WTC11 (cell line): ENCODE results near the gene PBX4. TPM values are rescaled to one million over a fixed set of nuclear protein-coding genes. Genes with fewer than 3 reads are reported as not detected.

ENCODE experiments used
- ATAC-seq: fragments of 200-7000 bp; cut with Tn5 transposase; 2 replicates; pipeline ENCODE4 v1.10.0; 2021; ENCODE audit warnings: mild to moderate bottlenecking, moderate library complexity
- CTCF ChIA-PET: fragments of 300-600 bp; sonication (Branson Sonifier 250); formaldehyde crosslinking; loops from one replicate; lab custom pipeline; 2021; ENCODE audit warnings: antibody characterized with exemption; lab: Charles Lee
- POLR2A ChIA-PET: fragments of 350-600 bp; sonication (Branson Sonifier 250); formaldehyde crosslinking; loops from one replicate; lab custom pipeline; 2021; ENCODE audit warnings: antibody characterized with exemption; lab: Charles Lee
- DNase-seq: peaks from one replicate; pipeline ENCODE4 v3.0.0; 2021; ENCODE audit warnings: low spot score
- H3K27ac Mint-ChIP-seq: 2 replicates; pipeline ENCODE4 v1.8.0; 2021; ENCODE audit warnings: mixed read lengths
- H3K27me3 Mint-ChIP-seq: 2 replicates; pipeline ENCODE4 v1.8.0; 2021; ENCODE audit warnings: low read depth, mild to moderate bottlenecking, moderate library complexity, mixed read lengths
- H3K36me3 Mint-ChIP-seq: 2 replicates; pipeline ENCODE4 v1.8.0; 2021; ENCODE audit warnings: mixed read lengths
- H3K4me1 Mint-ChIP-seq: 2 replicates; pipeline ENCODE4 v1.8.0; 2022; ENCODE audit warnings: mixed read lengths
- H3K4me3 Mint-ChIP-seq: 2 replicates; pipeline ENCODE4 v1.8.0; 2021; ENCODE audit warnings: mild to moderate bottlenecking, moderate library complexity, mixed read lengths
- H3K9me3 Mint-ChIP-seq: 2 replicates; pipeline ENCODE4 v1.8.0; 2021; ENCODE audit warnings: mixed read lengths
- EMX1 ChIP-seq: fragments of 250-450 bp; sonication (Bioruptor Pico); IDR thresholded peaks from 2 replicates; pipeline ENCODE4 v1.8.0; 2021; ENCODE audit warnings: mild to moderate bottlenecking
- ETV6 ChIP-seq: sonication (generic); formaldehyde crosslinking; IDR thresholded peaks from 2 replicates; pipeline ENCODE4 v1.8.1; 2022; ENCODE audit warnings: mild to moderate bottlenecking, missing genetic modification reagents
- MYBL2 ChIP-seq: sonication (generic); formaldehyde crosslinking; IDR thresholded peaks from 2 replicates; pipeline ENCODE4 v1.8.1; 2023; ENCODE audit warnings: mild to moderate bottlenecking, moderate library complexity, missing genetic modification reagents
- NR1H2 ChIP-seq: sonication (generic); formaldehyde crosslinking; IDR thresholded peaks from 2 replicates; pipeline ENCODE4 v1.9.0; 2021; ENCODE audit warnings: mild to moderate bottlenecking, moderate library complexity, missing genetic modification reagents
- OVOL2 ChIP-seq: fragments of 250-450 bp; sonication (Bioruptor Pico); IDR thresholded peaks from 2 replicates; pipeline ENCODE4 v1.9.0; 2021; ENCODE audit warnings: mild to moderate bottlenecking, borderline replicate concordance
- PRRX2 ChIP-seq: fragments of 250-450 bp; sonication (Bioruptor Pico); IDR thresholded peaks from 2 replicates; pipeline ENCODE4 v1.8.0; 2021; ENCODE audit warnings: mild to moderate bottlenecking
- RORB ChIP-seq: fragments of 250-450 bp; sonication (Bioruptor Pico); IDR thresholded peaks from 2 replicates; pipeline ENCODE4 v1.9.0; 2021; ENCODE audit warnings: mild to moderate bottlenecking
- TCF7 ChIP-seq: sonication (generic); formaldehyde crosslinking; IDR thresholded peaks from 2 replicates; pipeline ENCODE4 v1.8.0; 2022; ENCODE audit warnings: mild to moderate bottlenecking, low read depth, missing genetic modification reagents, moderate library complexity
- ZNF138 ChIP-seq: sonication (generic); formaldehyde crosslinking; conservative IDR thresholded peaks from 2 replicates; pipeline ENCODE4 v1.8.1; 2022; ENCODE audit warnings: mild to moderate bottlenecking, moderate library complexity, missing genetic modification reagents
- ZNF317 ChIP-seq: sonication (generic); formaldehyde crosslinking; IDR thresholded peaks from 2 replicates; pipeline ENCODE4 v1.8.1; 2023; ENCODE audit warnings: low read depth, mild to moderate bottlenecking, moderate library complexity, missing genetic modification reagents, borderline replicate concordance
- total RNA-seq: library from RNA; stranded (reverse); gene quantifications from 3 replicates; pipeline ENCODE4 v1.2.3, GENCODE V29; 2021
- TF ChIP-seq, protein P1 (sequence below): sonication (generic); formaldehyde crosslinking; IDR thresholded peaks from 2 replicates; pipeline ENCODE4 v1.8.0; 2023; ENCODE audit warnings: missing genetic modification reagents, mild to moderate bottlenecking, borderline replicate concordance
- TF ChIP-seq, protein P2 (sequence below): sonication (generic); formaldehyde crosslinking; IDR thresholded peaks from 2 replicates; pipeline ENCODE4 v1.8.1; 2023; ENCODE audit warnings: mild to moderate bottlenecking, moderate library complexity, missing genetic modification reagents
- TF ChIP-seq, protein P3 (sequence below): sonication (generic); formaldehyde crosslinking; conservative IDR thresholded peaks from 2 replicates; pipeline ENCODE4 v1.8.1; 2023; ENCODE audit warnings: mild to moderate bottlenecking, low read depth, missing genetic modification reagents, moderate library complexity
- TF ChIP-seq, protein P4 (sequence below): fragments of 250-450 bp; sonication (Bioruptor Pico); IDR thresholded peaks from 2 replicates; pipeline ENCODE4 v1.9.0; 2021; ENCODE audit warnings: mild to moderate bottlenecking, borderline replicate concordance
- TF ChIP-seq, protein P5 (sequence below): fragments of 250-450 bp; sonication (Bioruptor Pico); IDR thresholded peaks from 2 replicates; pipeline ENCODE4 v2.1.2; 2022; ENCODE audit warnings: mild to moderate bottlenecking, moderate library complexity
- TF ChIP-seq, protein P6 (sequence below): sonication (generic); formaldehyde crosslinking; IDR thresholded peaks from 2 replicates; pipeline ENCODE4 v1.8.0; 2022; ENCODE audit warnings: mild to moderate bottlenecking, missing genetic modification reagents
- TF ChIP-seq, protein P7 (sequence below): fragments of 250-450 bp; sonication (Bioruptor Pico); IDR thresholded peaks from 2 replicates; pipeline ENCODE4 v1.9.0; 2021; ENCODE audit warnings: mild to moderate bottlenecking

PBX4 gene
- total RNA-seq, 1 experiment from 2014 or later = 3.2 TPM

DNA sequence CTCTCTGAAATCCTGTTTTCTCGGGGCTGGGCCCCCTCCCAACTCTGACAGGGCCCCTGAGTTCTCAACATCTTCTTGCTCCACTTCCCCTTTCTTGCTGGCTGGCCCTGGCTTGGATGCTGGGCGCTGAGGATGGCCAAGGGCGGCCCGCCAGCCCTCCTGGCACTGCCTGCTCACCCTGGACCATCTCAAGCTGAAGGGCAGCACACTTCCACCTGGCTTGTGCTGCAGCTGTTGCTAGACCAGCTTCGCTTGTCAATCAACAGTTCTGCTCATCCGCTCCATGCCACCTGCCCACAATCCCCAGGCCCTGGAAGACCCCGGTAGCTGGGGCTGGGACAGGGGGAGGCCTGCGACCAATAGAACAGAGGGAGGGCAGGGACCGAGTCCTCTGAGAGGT is 31.8 kb upstream of the PBX4 start (continued):
- TF ChIP-seq, protein P1, sequence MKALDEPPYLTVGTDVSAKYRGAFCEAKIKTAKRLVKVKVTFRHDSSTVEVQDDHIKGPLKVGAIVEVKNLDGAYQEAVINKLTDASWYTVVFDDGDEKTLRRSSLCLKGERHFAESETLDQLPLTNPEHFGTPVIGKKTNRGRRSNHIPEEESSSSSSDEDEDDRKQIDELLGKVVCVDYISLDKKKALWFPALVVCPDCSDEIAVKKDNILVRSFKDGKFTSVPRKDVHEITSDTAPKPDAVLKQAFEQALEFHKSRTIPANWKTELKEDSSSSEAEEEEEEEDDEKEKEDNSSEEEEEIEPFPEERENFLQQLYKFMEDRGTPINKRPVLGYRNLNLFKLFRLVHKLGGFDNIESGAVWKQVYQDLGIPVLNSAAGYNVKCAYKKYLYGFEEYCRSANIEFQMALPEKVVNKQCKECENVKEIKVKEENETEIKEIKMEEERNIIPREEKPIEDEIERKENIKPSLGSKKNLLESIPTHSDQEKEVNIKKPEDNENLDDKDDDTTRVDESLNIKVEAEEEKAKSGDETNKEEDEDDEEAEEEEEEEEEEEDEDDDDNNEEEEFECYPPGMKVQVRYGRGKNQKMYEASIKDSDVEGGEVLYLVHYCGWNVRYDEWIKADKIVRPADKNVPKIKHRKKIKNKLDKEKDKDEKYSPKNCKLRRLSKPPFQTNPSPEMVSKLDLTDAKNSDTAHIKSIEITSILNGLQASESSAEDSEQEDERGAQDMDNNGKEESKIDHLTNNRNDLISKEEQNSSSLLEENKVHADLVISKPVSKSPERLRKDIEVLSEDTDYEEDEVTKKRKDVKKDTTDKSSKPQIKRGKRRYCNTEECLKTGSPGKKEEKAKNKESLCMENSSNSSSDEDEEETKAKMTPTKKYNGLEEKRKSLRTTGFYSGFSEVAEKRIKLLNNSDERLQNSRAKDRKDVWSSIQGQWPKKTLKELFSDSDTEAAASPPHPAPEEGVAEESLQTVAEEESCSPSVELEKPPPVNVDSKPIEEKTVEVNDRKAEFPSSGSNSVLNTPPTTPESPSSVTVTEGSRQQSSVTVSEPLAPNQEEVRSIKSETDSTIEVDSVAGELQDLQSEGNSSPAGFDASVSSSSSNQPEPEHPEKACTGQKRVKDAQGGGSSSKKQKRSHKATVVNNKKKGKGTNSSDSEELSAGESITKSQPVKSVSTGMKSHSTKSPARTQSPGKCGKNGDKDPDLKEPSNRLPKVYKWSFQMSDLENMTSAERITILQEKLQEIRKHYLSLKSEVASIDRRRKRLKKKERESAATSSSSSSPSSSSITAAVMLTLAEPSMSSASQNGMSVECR = no peak
- TF ChIP-seq, protein P2, sequence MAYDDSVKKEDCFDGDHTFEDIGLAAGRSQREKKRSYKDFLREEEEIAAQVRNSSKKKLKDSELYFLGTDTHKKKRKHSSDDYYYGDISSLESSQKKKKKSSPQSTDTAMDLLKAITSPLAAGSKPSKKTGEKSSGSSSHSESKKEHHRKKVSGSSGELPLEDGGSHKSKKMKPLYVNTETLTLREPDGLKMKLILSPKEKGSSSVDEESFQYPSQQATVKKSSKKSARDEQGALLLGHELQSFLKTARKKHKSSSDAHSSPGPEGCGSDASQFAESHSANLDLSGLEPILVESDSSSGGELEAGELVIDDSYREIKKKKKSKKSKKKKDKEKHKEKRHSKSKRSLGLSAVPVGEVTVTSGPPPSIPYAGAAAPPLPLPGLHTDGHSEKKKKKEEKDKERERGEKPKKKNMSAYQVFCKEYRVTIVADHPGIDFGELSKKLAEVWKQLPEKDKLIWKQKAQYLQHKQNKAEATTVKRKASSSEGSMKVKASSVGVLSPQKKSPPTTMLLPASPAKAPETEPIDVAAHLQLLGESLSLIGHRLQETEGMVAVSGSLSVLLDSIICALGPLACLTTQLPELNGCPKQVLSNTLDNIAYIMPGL = no peak
- no peak for TF ChIP-seq NR1H2 (CRISPR knock-in tag)

DNA sequence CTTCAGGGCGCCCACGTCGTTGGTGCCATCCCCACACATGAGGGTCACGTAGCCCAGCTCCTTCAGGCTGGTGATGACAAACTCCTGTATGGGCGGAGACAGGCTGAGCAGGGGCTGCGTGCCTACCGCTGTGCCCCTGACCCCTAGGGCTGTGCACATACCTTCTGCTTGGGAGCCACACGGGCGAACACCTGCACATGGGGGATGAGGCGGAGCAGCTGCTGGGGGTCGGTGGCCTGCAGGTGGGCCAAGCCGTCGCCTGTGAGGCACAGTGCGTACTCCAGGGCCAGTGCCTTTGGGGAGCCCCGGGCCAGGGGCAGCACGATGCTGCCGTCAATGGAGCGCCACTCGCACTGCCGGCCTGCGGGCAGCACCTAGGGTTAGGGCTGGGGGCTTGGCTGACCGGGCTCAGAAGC is 31.1 kb upstream of the PBX4 start:
- no peak for ATAC-seq
- Mint-ChIP-seq H3K4me3 (no peak overlapping the region), H3K4me1 (no peaks in the 10 kb centered on the region), H3K36me3 (peaks cover 48% of the 10 kb centered on the region), H3K27me3 (no peaks in the 10 kb centered on the region), H3K27ac (no peak overlapping the region), H3K9me3 (no peaks in the 10 kb centered on the region)
- POLR2A ChIA-PET = no interaction called here
- CTCF ChIA-PET = no interaction called here
- no peak for DNase-seq
- TF ChIP-seq, protein P3, sequence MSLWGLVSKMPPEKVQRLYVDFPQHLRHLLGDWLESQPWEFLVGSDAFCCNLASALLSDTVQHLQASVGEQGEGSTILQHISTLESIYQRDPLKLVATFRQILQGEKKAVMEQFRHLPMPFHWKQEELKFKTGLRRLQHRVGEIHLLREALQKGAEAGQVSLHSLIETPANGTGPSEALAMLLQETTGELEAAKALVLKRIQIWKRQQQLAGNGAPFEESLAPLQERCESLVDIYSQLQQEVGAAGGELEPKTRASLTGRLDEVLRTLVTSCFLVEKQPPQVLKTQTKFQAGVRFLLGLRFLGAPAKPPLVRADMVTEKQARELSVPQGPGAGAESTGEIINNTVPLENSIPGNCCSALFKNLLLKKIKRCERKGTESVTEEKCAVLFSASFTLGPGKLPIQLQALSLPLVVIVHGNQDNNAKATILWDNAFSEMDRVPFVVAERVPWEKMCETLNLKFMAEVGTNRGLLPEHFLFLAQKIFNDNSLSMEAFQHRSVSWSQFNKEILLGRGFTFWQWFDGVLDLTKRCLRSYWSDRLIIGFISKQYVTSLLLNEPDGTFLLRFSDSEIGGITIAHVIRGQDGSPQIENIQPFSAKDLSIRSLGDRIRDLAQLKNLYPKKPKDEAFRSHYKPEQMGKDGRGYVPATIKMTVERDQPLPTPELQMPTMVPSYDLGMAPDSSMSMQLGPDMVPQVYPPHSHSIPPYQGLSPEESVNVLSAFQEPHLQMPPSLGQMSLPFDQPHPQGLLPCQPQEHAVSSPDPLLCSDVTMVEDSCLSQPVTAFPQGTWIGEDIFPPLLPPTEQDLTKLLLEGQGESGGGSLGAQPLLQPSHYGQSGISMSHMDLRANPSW (CRISPR knock-in tag) = no peak
- TF ChIP-seq, protein P4, sequence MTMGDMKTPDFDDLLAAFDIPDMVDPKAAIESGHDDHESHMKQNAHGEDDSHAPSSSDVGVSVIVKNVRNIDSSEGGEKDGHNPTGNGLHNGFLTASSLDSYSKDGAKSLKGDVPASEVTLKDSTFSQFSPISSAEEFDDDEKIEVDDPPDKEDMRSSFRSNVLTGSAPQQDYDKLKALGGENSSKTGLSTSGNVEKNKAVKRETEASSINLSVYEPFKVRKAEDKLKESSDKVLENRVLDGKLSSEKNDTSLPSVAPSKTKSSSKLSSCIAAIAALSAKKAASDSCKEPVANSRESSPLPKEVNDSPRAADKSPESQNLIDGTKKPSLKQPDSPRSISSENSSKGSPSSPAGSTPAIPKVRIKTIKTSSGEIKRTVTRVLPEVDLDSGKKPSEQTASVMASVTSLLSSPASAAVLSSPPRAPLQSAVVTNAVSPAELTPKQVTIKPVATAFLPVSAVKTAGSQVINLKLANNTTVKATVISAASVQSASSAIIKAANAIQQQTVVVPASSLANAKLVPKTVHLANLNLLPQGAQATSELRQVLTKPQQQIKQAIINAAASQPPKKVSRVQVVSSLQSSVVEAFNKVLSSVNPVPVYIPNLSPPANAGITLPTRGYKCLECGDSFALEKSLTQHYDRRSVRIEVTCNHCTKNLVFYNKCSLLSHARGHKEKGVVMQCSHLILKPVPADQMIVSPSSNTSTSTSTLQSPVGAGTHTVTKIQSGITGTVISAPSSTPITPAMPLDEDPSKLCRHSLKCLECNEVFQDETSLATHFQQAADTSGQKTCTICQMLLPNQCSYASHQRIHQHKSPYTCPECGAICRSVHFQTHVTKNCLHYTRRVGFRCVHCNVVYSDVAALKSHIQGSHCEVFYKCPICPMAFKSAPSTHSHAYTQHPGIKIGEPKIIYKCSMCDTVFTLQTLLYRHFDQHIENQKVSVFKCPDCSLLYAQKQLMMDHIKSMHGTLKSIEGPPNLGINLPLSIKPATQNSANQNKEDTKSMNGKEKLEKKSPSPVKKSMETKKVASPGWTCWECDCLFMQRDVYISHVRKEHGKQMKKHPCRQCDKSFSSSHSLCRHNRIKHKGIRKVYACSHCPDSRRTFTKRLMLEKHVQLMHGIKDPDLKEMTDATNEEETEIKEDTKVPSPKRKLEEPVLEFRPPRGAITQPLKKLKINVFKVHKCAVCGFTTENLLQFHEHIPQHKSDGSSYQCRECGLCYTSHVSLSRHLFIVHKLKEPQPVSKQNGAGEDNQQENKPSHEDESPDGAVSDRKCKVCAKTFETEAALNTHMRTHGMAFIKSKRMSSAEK (CRISPR knock-in tag) = no peak
- TF ChIP-seq ZNF317 (CRISPR knock-in tag) (no peak), EMX1 (no peak), PRRX2 (no peak), MYBL2 (CRISPR knock-in tag) (no peak), ZNF138 (no peak), ETV6 (no peak), TCF7 (no peak), OVOL2 (CRISPR knock-in tag) (no peak), RORB (CRISPR knock-in tag) (no peak)
- TF ChIP-seq, protein P5, sequence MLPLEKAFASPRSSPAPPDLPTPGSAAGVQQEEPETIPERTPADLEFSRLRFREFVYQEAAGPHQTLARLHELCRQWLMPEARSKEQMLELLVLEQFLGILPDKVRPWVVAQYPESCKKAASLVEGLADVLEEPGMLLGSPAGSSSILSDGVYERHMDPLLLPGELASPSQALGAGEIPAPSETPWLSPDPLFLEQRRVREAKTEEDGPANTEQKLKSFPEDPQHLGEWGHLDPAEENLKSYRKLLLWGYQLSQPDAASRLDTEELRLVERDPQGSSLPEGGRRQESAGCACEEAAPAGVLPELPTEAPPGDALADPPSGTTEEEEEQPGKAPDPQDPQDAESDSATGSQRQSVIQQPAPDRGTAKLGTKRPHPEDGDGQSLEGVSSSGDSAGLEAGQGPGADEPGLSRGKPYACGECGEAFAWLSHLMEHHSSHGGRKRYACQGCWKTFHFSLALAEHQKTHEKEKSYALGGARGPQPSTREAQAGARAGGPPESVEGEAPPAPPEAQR (CRISPR knock-in tag) = no peak
- TF ChIP-seq, protein P6, sequence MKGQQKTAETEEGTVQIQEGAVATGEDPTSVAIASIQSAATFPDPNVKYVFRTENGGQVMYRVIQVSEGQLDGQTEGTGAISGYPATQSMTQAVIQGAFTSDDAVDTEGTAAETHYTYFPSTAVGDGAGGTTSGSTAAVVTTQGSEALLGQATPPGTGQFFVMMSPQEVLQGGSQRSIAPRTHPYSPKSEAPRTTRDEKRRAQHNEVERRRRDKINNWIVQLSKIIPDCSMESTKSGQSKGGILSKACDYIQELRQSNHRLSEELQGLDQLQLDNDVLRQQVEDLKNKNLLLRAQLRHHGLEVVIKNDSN (CRISPR knock-in tag) = no peak
- TF ChIP-seq, protein P7, sequence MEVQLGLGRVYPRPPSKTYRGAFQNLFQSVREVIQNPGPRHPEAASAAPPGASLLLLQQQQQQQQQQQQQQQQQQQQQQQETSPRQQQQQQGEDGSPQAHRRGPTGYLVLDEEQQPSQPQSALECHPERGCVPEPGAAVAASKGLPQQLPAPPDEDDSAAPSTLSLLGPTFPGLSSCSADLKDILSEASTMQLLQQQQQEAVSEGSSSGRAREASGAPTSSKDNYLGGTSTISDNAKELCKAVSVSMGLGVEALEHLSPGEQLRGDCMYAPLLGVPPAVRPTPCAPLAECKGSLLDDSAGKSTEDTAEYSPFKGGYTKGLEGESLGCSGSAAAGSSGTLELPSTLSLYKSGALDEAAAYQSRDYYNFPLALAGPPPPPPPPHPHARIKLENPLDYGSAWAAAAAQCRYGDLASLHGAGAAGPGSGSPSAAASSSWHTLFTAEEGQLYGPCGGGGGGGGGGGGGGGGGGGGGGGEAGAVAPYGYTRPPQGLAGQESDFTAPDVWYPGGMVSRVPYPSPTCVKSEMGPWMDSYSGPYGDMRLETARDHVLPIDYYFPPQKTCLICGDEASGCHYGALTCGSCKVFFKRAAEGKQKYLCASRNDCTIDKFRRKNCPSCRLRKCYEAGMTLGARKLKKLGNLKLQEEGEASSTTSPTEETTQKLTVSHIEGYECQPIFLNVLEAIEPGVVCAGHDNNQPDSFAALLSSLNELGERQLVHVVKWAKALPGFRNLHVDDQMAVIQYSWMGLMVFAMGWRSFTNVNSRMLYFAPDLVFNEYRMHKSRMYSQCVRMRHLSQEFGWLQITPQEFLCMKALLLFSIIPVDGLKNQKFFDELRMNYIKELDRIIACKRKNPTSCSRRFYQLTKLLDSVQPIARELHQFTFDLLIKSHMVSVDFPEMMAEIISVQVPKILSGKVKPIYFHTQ = no peak
